Suprapubic skin (tissue), 3 donors: ENCODE data around the gene KHSRP.

ENCODE experiments used
- EP300 ChIP-seq: sonication (generic); formaldehyde crosslinking; IDR thresholded peaks from one replicate; pipeline ENCODE4 v1.6.1; 2017; ENCODE audit warnings: antibody characterized with exemption
- TF ChIP-seq, protein P1 (sequence below), 2 donors: fragments of 200-600 bp in 1 of 2; fragments of 450-650 bp in 1 of 2; sonication (generic) in 1 of 2; IDR thresholded peaks; one replicate each; pipeline ENCODE4 v1.5.1; 2016 to 2019; ENCODE audit warnings: antibody characterized with exemption in 2 of 2, mild to moderate bottlenecking in 1 of 2, moderate library complexity in 1 of 2

DNA sequence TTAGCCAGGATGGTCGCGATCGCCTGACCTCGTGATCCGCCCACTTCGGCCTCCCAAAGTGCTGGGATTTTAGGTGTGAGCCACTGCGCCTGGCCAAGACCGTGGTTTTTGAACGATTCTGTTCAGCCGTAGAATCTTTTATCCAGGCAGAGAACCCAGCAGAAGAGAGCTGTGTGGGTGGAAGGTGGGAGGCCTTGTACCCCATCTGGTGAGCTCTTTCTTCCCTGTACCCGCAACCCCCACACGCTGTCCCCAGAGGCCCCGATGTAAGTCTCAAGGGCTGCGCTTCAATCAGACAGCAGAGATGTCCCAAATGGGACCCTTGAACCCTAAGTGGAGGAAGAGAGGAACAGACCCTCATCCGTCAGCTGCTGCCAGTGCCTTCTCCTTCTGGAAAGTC is 31.3 kb upstream of the KHSRP start:
- TF ChIP-seq, protein P1, sequence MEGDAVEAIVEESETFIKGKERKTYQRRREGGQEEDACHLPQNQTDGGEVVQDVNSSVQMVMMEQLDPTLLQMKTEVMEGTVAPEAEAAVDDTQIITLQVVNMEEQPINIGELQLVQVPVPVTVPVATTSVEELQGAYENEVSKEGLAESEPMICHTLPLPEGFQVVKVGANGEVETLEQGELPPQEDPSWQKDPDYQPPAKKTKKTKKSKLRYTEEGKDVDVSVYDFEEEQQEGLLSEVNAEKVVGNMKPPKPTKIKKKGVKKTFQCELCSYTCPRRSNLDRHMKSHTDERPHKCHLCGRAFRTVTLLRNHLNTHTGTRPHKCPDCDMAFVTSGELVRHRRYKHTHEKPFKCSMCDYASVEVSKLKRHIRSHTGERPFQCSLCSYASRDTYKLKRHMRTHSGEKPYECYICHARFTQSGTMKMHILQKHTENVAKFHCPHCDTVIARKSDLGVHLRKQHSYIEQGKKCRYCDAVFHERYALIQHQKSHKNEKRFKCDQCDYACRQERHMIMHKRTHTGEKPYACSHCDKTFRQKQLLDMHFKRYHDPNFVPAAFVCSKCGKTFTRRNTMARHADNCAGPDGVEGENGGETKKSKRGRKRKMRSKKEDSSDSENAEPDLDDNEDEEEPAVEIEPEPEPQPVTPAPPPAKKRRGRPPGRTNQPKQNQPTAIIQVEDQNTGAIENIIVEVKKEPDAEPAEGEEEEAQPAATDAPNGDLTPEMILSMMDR (IDR thresholded peaks at IDR 0.05): no peak
- TF ChIP-seq EP300: no peak
